ENCODE results near the gene FOXN4.

FOXN4 gene

DNA sequence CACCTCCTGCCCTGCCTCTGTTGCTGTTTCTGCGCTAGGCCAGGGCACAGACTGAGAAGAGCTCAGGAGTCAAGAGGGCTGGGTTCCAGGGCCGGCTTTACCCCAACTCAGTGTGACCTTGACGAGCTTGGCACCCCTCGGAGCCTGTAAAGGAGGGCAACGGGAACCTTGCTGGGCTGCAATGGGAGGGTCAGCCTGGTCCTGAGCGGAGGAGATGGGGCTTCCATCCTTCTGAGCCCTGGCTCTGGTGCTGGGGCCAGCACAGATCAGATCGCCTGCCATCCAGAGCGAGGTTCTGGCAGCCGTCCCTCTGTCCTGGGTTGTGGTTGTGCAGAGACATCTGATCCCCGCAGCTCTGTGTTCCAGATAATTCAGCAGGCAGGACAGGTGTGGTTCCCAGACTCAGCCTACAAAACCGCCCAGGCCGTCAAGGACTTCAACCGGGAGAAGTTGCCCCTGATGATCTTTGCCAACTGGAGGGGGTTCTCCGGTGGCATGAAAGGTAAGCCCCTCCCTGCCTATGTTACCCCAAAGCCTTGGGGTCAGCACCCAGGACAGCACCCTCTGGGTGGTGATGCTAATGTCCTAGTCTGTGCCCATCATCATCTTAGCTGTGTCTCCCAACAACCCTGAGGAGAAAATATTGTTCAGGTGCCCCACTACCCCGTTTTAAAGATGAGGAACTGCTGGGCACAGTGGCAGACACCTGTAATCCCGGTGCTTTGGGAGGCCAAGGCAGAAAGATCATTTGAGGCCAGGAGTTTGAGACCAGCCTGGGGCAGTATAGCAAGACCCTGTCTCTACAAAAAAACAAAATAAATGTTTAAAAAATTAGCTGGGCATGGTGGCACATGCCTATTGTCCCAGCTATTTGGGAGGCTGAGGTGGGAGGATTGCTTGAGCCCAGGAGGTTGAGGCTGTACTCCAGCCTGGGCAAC lies 50.2 kb downstream of the FOXN4 start:
- no peaks in the 10 kb centered on the region for H3K27me3 ChIP-seq (ENCODE audit: insufficient read depth, poor library complexity, severe bottlenecking)
- no peaks in the 10 kb centered on the region for H3K4me1 ChIP-seq (ENCODE audit: insufficient read depth, poor library complexity, severe bottlenecking)
- H3K36me3 ChIP-seq (ENCODE audit: low read depth), result no peaks in the 10 kb centered on the region
- no peaks in the 10 kb centered on the region for H3K9me3 ChIP-seq (ENCODE audit: severe bottlenecking)
- TF ChIP-seq, protein P1, sequence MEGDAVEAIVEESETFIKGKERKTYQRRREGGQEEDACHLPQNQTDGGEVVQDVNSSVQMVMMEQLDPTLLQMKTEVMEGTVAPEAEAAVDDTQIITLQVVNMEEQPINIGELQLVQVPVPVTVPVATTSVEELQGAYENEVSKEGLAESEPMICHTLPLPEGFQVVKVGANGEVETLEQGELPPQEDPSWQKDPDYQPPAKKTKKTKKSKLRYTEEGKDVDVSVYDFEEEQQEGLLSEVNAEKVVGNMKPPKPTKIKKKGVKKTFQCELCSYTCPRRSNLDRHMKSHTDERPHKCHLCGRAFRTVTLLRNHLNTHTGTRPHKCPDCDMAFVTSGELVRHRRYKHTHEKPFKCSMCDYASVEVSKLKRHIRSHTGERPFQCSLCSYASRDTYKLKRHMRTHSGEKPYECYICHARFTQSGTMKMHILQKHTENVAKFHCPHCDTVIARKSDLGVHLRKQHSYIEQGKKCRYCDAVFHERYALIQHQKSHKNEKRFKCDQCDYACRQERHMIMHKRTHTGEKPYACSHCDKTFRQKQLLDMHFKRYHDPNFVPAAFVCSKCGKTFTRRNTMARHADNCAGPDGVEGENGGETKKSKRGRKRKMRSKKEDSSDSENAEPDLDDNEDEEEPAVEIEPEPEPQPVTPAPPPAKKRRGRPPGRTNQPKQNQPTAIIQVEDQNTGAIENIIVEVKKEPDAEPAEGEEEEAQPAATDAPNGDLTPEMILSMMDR (IDR thresholded peaks at IDR 0.05; ENCODE audit: poor library complexity, severe bottlenecking), result no peak
- no peak for ATAC-seq (ENCODE audit: low read depth)
- no peak overlapping the region for H3K27ac ChIP-seq (ENCODE audit: poor library complexity, severe bottlenecking)
- DNase-seq (ENCODE audit: low spot score), result no peak
- no peak overlapping the region for H3K4me3 ChIP-seq (ENCODE audit: severe bottlenecking)

DNA sequence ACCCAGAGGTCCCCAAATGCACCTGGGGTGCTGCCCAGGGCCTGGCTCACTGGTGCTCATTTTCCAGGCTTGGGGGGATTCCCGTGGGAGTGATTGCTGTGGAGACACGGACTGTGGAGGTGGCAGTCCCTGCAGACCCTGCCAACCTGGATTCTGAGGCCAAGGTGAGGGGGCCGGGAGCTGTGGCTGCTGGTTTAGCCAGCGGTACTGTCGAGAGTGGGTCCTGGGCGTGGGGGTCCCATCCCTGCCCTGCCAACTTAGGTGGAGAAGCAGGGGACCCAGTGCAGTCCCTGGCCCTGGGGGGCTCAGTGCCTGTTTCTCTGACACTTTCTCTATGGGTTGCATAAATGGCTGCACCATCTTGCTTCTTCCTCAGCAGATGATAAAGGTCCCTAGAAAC lies 50.9 kb downstream of the FOXN4 start:
- ATAC-seq (ENCODE audit: low read depth), result no peak
- Histone ChIP-seq H3K36me3 (ENCODE audit: low read depth) (no peaks in the 10 kb centered on the region), H3K27me3 (ENCODE audit: insufficient read depth, poor library complexity, severe bottlenecking) (no peaks in the 10 kb centered on the region), H3K27ac (ENCODE audit: poor library complexity, severe bottlenecking) (no peak overlapping the region), H3K4me1 (ENCODE audit: insufficient read depth, poor library complexity, severe bottlenecking) (no peaks in the 10 kb centered on the region), H3K9me3 (ENCODE audit: severe bottlenecking) (no peaks in the 10 kb centered on the region), H3K4me3 (ENCODE audit: severe bottlenecking) (no peak overlapping the region)
- TF ChIP-seq, protein P1 (IDR thresholded peaks at IDR 0.05; ENCODE audit: poor library complexity, severe bottlenecking), result no peak
- no peak for DNase-seq (ENCODE audit: low spot score)

DNA sequence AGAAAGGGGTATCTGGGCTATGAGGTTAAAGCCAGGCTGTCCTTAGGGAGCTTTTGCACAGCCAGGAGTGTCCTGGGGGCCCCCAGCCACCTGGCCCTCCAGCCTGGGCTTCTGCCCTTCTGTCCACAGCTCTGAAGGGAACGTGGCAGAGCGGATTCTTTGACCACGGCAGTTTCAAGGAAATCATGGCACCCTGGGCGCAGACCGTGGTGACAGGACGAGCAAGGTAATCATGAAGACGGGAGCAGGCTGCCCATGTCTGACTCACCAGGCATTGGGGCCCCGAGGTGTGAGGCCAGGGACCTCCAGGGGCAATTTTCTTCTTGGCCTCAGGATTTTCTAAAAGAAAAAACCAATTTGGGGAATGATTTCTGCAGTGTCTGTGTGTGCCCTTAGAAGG lies 53.1 kb downstream of the FOXN4 start:
- H3K36me3 ChIP-seq (ENCODE audit: low read depth), result no peaks in the 10 kb centered on the region
- H3K27ac ChIP-seq (ENCODE audit: poor library complexity, severe bottlenecking), result no peak overlapping the region
- ATAC-seq (ENCODE audit: low read depth) (no peak), DNase-seq (ENCODE audit: low spot score) (no peak)
- no peaks in the 10 kb centered on the region for H3K9me3 ChIP-seq (ENCODE audit: severe bottlenecking)
- H3K4me1 ChIP-seq (ENCODE audit: insufficient read depth, poor library complexity, severe bottlenecking), result no peaks in the 10 kb centered on the region
- H3K27me3 ChIP-seq (ENCODE audit: insufficient read depth, poor library complexity, severe bottlenecking), result no peaks in the 10 kb centered on the region
- no peak overlapping the region for H3K4me3 ChIP-seq (ENCODE audit: severe bottlenecking)
- TF ChIP-seq, protein P1 (IDR thresholded peaks at IDR 0.05; ENCODE audit: poor library complexity, severe bottlenecking), result no peak

DNA sequence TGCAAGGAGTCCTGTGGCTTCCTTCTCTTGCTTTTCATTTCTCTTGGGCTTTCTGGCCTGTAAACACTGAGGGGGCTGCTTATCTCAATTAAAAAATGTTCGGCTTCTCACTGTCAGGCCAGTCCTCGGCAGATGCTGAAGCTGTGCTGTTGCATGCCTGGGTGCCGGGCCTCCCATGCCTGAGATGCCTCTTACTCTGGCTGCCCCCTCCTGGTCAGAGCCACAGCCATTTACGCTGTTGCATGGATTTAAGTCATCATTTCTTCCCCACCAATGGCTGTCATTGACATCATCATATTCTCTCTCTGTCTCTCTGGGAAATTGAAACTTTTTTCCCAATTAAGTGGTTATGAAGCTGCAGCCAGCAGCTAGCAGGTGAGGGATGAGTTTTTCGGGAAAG lies 53.7 kb downstream of the FOXN4 start:
- H3K4me1 ChIP-seq (ENCODE audit: insufficient read depth, poor library complexity, severe bottlenecking), result no peaks in the 10 kb centered on the region
- H3K36me3 ChIP-seq (ENCODE audit: low read depth), result no peaks in the 10 kb centered on the region
- no peak overlapping the region for H3K27ac ChIP-seq (ENCODE audit: poor library complexity, severe bottlenecking)
- H3K27me3 ChIP-seq (ENCODE audit: insufficient read depth, poor library complexity, severe bottlenecking), result no peaks in the 10 kb centered on the region
- TF ChIP-seq, protein P1 (IDR thresholded peaks at IDR 0.05; ENCODE audit: poor library complexity, severe bottlenecking), result peak; percentile 14
- peak; percentile 40; the same call in 2 of the 3 replicates for ATAC-seq (ENCODE audit: low read depth)
- no peak overlapping the region for H3K4me3 ChIP-seq (ENCODE audit: severe bottlenecking)
- H3K9me3 ChIP-seq (ENCODE audit: severe bottlenecking), result no peaks in the 10 kb centered on the region
- DNase-seq (ENCODE audit: low spot score), result no peak

Data from RWPE2 (cell line).